NCI-H510A (cell line): ENCODE results near the gene RRBP1.

Experiments
- DNase-seq: peaks from one replicate; lab custom pipeline; 2025; lab: John Stamatoyannopoulos, UW

Gene RRBP1

DNA sequence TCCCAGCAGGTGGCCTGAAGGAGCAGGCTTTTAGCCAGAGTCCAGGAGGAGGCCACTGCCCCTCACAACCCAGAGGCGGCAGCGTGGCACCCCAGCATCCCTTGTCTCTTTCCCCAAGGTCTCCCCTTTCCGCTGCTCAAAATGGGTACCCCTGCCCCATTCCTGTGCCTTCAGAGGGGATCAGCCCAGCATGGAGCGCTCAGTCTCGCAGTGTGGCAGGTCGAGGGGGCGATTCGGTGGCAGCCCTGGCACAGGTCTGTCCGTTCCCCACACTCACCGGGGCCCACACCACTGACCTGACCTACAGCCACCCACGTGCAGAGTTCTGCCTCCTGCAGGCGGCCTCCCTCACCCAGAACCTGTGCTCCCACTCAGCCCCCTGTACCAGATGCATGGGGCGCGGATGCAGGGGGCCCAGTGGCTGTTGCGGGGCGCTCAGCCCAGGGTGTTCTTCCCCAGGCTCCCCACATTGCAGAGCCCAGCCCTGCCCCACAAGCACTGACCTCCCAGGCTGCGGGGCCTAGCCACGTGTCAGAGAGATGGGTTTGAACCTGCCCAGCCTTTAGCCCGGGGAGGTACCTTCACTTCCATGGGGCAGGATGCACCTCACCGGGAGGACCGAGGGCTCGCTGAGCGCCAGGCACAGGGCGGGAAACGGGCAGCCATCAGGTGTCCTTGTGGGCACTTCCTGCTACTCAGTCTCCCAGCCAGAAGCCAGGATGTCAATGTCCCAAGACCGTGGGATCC is 70.3 kb downstream of the RRBP1 start:
- no peak for DNase-seq

DNA sequence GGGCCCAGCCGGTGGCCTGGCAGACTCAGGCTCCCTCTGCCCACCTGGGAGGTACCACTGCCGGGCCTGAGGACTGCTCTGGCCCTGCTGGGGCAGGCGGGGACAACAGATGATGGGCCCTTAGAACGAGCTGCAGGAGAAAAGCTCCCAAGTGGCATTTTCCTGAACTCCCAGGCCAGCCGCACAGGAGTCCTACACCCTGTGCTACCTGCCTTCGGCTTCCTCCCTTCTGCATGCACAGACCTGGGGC is 70.8 kb downstream of the RRBP1 start:
- no peak for DNase-seq

DNA sequence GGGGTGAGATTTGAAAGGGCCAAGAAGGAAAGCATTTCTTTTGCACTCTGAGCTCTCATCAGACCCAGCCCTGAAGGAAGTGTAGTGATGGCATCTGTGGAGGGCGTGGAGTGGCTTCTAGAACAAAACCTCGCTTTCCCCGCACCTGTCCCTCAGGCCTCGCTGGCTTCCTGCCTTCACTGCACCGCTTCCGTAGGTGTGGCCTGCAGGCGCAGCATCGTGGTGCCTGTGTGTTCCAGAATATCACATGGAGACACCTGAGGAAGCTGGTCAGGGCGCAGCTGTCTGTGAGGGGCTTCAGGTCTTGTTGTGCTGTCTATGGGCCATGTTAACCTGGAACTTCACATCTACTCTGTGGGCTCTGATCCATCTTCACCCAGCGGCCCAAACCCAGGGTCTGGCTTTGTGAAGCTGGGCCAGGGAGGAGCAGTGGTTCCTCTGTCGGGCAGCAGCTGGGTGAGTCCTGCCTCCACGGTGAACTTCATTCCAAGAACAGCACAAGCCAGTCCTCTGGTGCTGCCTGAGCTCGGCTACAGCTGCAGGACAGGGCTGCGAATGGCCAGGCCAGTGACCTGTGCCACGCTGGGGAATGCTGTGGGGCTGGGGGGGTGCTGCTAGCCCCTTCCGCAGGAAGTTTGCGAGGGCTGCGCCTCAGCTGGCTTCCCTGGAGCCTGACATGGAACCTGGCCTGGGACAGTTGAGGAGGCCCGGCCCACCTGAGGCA is 71.3 kb downstream of the RRBP1 start:
- peak; percentile 18 for DNase-seq

DNA sequence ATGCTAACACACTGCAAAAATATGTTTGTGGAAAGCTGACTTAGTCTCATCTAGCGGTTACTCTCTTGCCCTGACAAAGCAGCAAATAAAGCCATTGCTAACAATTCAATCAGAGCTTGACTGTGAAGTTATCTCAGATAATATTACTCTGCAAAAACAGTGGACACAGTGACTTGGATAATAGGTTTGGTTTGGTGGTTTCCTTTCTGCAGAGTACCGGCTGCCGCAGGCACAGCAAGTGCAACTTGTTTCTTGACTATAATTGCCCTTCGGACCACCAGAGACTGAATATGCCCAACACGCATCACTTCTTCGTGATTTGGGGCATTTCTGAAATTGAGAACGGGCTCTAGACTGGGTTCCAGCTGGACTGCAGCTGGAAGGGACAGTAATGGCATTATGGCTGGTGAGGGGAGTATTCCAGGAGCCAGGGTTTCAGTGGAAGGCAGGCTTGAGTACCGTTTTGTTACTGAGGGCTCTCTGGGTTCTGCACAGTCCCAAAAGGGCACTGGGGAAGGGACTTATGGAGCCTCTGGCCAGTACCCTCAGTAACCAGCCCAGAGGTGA is 72.1 kb downstream of the RRBP1 start:
- DNase-seq, result no peak

DNA sequence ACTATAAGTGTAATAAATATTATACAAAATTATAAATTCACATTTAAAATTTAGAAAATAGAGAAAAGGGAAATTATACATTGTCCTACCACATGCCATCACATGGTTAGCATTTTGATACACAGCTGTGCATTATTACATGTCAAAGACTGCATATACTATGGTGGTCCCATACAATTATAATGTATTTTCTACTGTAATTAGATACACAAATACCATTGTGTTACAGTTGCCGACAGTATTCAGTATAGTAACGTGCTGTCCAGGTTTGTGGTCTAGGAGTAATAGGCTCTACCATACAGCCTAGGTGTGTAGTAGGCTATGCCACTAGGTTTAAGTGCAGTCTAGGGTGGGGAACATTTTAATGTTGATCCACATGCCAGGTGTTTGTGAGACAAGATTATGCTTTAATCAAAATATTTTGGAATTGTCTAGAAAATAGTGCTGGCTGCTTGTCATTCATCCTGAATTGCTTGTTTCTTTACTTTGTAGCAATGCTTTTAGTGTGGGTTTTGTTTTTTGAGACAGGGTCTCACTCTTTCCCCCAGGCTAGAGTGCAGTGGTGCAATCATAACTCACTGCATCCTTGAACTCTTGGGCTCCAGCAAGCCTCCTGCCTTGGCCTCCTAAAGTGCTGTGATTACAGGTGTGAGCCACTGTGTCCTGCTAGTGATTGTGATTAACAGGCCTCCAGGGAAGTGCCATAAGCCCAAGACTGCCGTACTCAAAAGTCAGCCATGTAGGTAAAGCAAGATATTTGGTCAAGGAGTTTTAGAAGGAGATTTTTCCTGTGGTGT is 73.1 kb downstream of the RRBP1 start:
- no peak for DNase-seq

DNA sequence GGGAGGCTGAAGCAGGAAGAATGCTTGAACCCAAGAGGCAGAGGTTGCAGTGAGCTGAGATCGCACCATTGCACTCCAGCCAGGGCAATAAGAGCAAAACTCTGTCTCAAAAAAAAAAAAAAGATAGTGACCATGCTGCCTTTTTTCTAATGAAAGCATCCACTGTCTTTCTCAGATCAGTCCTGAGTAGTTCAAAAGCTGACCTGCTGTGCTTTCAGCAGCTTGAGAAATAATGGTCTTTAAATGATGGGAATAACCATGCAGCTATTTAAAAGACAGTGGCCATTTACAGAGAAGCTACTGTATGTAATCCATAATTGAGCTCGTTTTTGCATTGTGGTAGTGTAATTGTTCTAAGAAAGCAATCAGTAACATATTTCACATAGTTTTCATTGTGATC is 76.0 kb downstream of the RRBP1 start:
- no peak for DNase-seq

DNA sequence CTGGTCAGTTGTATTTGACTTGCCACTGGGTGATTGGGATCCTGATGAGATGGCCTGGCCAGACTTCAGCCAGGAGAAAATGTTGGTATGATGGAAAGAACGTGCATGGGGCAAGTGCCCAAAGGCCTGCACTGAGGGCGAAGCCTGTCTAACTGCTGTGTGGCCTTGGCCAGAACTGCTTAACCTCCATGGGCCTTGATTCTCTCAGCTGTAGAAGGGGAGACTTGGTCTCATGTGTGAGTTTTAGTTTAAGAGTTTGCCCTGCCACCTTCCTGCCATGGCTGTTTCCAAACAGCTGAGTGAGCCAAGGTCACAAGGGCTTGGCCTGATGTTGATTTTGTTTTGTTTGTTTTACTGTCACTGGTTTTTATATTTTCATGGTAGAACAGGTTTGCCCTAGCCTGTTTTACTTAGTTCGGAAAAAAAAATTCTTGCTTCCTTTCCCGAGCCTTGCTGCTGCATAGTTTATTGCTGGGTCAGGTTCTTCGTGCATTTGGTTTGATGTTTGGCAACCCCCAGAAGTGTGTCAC is 76.8 kb downstream of the RRBP1 start:
- no peak for DNase-seq

DNA sequence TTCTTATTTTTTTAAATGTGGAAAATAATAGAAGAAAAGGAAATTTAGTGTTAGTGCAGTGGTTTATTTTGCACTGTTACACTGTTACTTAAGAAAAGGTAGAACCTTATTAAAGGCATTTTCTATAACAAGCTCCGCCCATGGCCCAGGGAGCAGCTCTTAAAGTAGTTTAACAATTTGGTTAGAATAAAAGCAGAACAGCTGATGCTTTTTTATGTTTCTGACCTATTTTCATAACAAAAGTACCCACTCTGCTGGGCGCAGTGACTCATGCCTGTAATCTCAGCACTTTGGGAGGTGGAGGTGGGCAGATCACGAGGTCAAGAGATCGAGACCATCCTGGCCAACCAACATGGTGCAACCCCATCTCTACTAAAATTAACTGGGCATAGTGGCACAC is 79.5 kb downstream of the RRBP1 start:
- DNase-seq, result no peak

DNA sequence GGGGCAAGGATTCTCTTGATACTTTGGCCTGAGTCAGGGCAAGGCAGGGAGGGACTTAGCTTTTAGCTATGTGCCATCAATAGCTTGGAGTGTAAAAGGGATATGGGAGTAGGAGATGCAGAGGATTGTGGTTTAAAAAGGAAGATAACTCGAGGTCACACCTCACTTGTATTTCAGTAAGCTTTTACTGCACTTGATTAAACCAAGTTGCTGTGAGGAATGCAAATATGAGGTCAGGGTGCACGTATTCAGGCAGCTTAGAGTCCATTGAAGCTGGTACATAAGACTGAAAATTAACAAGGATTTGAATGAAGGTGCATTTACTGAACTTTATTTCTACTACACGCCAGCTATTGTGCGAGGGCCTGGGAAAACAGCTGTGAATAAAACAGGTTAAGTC is 80.1 kb downstream of the RRBP1 start:
- no peak for DNase-seq

DNA sequence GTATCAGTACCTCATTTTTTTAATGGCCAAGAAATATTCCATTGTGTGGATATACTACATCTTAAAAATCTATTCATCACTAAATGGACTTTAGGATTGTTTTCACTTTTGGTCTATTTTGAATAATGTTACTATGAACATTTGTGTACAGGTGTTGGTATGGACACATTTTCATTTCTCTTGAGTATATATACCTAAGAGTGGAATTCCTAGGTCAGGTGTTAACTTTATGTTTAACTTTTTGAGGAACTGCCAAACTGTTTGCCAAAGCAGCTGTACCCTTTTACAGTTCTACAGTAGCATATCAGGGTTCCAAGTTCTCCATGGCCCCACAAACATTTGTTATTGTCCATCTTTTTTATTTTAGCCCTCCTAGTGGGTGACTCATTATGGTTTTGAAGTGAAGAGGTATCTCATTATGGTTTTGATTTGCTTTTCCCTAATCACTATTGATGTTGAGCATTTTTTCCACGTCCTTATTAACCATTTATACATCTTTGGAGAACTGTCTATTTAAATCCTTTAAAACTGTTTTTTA is 84.0 kb downstream of the RRBP1 start:
- DNase-seq, result no peak

DNA sequence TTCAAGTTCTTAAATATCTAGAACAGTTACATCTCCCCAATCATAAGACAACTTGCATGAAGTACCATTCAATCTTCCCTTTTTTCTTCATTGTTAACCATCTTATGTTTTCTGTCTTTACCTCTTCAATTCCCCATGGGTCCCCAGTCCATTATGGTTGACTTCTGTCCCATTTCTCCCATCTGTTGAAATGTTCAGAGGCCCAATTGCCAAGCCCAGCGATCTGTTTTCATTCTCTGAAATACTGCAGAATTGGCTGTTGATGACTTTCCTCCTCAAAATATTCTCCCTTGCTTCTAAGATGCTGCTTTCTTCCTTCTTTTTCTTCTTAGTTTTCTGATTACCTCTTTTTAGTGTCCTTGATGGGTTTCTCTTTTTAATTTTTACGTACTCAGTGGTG is 86.2 kb downstream of the RRBP1 start:
- no peak for DNase-seq

DNA sequence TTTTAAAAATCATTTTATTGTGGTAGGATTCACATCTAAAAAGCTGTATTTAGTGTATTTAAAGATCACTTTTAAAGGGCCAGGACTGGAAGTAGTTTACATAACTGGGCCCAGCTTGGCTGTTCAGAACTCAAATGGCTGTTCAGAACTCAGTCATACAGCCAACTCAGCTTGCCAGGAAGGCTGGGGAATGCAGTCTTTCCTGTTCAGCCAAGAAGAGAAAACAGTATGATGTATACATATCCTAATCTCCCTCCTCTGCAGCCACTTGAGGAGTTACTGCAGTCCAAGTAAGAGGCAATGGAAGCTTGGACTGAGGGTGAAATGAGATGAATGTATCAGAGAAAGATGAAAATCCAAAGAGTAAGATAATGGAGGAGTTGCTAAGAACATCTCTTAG is 87.6 kb downstream of the RRBP1 start:
- DNase-seq, result peak; percentile 31

DNA sequence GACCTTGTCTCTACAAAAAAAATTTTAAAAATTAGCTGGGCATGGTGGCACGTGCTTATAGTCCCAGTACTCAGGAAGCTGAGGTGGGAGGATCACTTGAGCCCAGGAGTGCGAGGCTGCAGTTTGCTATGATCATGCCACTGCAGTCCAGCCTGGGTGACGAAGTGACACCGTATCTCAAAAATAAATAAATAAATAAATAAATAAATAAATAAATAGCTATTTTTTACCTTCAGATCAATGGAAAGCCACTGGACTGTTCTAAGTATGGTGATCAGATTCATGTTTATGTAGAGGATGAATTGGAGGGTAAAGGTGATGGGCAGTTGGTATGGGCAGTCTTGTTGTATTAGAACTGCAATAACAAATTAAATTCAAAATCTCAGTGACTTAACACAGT is 88.1 kb downstream of the RRBP1 start:
- DNase-seq, result no peak

DNA sequence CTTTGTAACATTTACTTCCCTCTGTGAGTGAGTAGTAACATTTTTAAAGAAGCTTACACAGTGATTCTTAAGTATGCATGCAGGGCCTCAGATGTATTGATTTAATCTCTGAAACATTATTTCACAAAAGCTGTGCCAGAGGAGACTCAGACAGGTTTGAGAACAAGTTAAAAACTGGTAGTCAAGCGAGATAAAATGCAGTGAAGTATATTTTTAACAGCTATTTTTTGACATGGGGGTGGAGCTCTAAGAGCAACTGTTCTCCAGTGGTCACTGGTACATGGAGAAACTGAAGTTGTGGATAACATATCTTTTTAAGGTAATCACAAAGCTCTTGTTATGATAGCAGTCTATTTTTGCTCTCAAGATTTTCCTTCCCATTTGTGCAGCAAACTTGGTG is 91.8 kb downstream of the RRBP1 start:
- no peak for DNase-seq

DNA sequence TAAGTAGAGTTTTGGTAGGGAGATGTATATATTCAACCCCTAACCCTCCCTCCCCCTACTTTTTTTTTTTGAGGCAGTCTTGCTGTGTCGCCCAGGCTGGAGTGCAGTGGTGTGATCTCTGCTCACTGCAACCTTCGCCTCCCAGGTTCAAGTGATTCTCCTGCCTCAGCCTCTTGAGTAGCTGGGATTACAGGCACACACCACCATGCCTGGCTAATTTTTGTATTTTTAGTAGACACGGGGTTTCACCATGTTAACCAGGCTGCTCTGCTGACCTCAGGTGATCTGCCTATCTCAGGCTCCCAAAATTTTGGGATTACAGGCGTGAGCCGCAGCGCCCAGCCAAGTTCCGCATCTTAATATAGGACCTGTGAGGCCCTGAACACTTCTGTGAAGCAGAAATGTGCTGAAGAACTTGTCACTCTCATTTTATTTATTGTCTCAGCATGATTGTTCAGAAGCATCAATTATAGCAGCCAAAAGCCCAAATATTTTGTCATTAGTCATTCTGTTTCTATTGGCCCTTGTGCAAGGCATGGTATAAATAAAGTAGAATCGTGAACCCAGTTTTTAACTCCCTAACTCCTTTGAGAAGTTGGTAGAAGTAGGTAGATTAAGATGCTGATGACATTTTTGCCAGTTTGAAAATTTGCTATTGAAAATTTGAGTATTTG is 92.7 kb downstream of the RRBP1 start:
- DNase-seq, result no peak

DNA sequence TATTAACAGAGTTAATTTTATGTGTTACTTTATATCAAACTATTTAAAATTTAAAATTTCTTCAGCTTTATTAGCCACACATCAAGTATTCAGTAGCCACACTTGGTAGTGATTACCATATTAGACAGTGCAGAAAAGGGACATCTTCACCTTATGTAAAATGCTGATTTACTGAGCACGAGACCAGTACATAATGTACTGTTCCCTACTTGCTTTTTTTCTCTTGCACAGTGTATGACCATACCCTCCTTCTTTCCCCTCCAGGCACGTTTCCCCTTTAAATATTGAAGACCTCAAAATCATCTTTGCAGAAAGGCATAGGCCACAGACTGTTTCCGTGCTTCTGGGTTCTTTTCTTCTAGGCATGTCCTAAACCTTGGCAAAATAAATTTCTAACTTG is 94.2 kb downstream of the RRBP1 start:
- no peak for DNase-seq

DNA sequence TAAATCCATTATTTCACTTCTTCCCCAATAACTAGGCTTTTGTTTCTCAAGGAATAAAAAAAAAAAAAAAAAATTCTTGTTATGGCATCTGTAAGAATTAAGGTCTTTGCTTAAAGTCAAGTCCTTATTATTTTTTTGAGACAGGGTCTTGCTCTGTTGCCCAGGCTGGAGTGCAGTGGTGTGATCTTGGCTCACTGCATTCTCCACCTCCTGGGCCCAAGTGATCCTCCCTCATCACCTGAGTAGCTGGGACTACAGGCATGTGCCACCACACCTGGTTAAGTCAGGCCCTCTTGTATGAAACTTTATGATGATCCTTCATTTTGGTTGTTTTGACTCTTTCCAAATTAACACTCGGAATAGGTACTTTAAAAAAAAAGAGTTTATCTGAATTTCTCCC is 94.9 kb downstream of the RRBP1 start:
- DNase-seq, result no peak

DNA sequence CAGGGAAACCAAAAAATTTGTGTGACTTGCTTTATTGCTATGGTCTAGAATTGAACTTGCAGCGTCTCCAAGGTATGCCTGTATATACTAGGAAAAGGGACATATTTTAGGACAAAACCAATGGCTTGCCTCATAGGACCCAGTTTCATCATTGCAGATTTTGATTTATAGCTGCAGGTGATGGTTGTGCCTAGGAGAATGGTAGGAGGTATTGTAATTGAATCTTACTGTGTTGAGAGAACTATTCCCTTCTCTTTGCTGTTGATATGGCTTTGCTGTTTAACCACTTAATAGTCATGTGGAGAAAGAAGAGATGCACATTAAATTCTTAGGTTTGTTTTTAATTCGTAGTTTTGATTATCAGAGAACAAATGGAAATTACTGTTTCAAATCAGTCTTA is 95.8 kb downstream of the RRBP1 start:
- no peak for DNase-seq

DNA sequence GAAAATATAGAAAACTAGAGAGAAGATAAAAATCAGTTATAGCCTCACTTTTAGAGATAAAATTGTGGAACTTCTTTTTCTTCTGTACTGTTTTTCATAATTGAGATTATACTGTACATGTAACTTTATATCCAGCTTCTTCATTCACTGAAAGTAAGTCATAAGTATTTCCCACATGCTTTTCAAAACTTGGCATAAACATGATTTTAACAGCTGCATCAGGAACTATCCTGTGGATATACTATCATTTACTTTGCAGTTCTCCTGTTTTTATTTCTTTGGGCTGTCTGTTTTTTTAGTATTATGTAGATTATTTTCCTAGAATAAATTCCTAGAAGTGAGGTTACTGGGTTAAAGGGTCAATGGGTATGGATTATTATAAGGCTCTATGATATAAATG is 97.4 kb downstream of the RRBP1 start:
- no peak for DNase-seq

DNA sequence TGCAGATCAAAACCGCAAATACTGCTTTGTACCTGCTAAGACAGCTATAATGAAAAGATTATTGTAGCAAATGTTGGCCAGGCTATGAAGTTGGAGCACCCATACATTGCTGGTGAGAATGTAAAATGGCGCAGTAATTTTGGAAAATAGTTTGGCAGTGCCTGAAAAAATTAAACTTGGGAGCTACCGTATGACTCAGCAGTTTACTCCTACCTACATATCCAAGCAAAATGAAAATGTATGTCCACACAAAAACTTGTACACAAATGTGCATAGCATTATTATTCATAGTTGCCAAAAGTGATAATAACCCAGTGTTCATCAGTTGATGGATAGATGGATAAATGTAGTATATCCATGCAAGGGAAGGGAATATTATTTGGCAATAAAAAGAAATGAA is 98.9 kb downstream of the RRBP1 start:
- no peak for DNase-seq

DNA sequence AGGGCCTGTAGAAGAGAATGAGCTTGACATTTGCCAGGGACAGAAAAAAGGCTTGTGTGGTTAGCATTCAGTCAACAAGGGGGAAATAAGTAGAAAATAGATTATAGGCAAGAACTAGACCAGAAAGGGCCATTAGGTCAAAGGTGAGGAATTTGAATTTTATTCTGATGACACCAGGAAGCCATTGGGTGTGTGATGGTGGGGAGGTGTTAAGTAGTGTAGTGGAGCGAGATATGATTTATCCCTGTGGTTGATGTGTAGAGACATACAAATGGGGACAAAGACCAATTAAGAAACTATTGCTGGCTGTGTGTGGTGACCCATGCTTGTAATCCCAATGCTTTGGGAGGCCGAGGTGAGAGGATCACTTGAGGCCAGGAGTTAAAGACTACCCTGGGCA is 101.1 kb downstream of the RRBP1 start:
- no peak for DNase-seq
